ENCODE data around the gene PAK5.

Gene PAK5

GRCh38 chr20:9835302-9835701 is 3.6 kb downstream of the PAK5 start:
- Histone ChIP-seq H3K9me3 (ENCODE audit: control insufficient read depth, insufficient read depth, low read length) (no peaks in the 10 kb centered on the region), H3K4me1 (ENCODE audit: control insufficient read depth, insufficient read depth, low read length) (peaks cover 4% of the 10 kb centered on the region), H3K27me3 (ENCODE audit: control insufficient read depth, insufficient read depth, low read length) (peaks cover 33% of the 10 kb centered on the region), H3K36me3 (ENCODE audit: control insufficient read depth, insufficient read depth, low read length) (no peaks in the 10 kb centered on the region), H3K9ac (ENCODE audit: low read depth, low read length) (no peak overlapping the region), H3K4me3 (ENCODE audit: low read depth, low read length) (no peak overlapping the region)

- no peaks in the 10 kb centered on the region for H3K36me3 ChIP-seq (ENCODE audit: control insufficient read depth, insufficient read depth, low read length)
- H3K27me3 ChIP-seq (ENCODE audit: control insufficient read depth, insufficient read depth, low read length), result peaks cover 11% of the 10 kb centered on the region
- no peaks in the 10 kb centered on the region for H3K4me1 ChIP-seq (ENCODE audit: control insufficient read depth, insufficient read depth, low read length)
- no peaks in the 10 kb centered on the region for H3K9me3 ChIP-seq (ENCODE audit: control insufficient read depth, insufficient read depth, low read length)
- no peak overlapping the region for H3K4me3 ChIP-seq (ENCODE audit: low read depth, low read length)
- H3K9ac ChIP-seq (ENCODE audit: low read depth, low read length), result no peak overlapping the region
Measured at GRCh38 chr20:9831032-9831431, 7.8 kb downstream of the PAK5 start.

DNA sequence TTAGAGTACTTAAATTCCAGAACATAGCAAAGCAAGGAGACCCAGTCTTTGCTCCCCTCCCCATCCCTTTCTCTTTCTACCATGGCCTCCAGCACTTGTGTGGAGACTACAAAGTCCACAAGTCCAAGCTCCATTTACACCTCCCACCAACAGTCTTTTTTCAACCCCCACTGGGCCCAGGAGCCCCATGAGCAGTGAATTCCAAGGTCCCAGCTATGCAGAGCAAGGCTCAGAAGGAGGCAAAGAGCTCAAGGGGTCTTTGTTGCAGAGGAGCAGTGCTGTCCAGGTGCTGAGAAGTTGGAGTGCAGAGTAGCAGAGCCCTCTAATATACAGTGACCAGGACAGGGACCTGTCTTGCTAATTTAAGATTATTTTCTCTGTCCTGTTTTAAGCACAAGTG is 9.0 kb downstream of the PAK5 start:
- no peaks in the 10 kb centered on the region for H3K36me3 ChIP-seq (ENCODE audit: control insufficient read depth, insufficient read depth, low read length)
- H3K27me3 ChIP-seq (ENCODE audit: control insufficient read depth, insufficient read depth, low read length), result no peaks in the 10 kb centered on the region
- no peaks in the 10 kb centered on the region for H3K9me3 ChIP-seq (ENCODE audit: control insufficient read depth, insufficient read depth, low read length)
- no peak overlapping the region for H3K4me3 ChIP-seq (ENCODE audit: low read depth, low read length)
- H3K4me1 ChIP-seq (ENCODE audit: control insufficient read depth, insufficient read depth, low read length), result no peaks in the 10 kb centered on the region
- no peak overlapping the region for H3K9ac ChIP-seq (ENCODE audit: low read depth, low read length)

GRCh38 chr20:9817654-9818053 is 21.2 kb downstream of the PAK5 start:
- H3K27me3 ChIP-seq (ENCODE audit: control insufficient read depth, insufficient read depth, low read length), result no peaks in the 10 kb centered on the region
- H3K4me1 ChIP-seq (ENCODE audit: control insufficient read depth, insufficient read depth, low read length), result no peaks in the 10 kb centered on the region
- H3K36me3 ChIP-seq (ENCODE audit: control insufficient read depth, insufficient read depth, low read length), result no peaks in the 10 kb centered on the region
- H3K9me3 ChIP-seq (ENCODE audit: control insufficient read depth, insufficient read depth, low read length), result no peaks in the 10 kb centered on the region
- no peak overlapping the region for H3K4me3 ChIP-seq (ENCODE audit: low read depth, low read length)
- H3K9ac ChIP-seq (ENCODE audit: low read depth, low read length), result no peak overlapping the region

GRCh38 chr20:9815632-9816031 is 23.2 kb downstream of the PAK5 start:
- Histone ChIP-seq H3K36me3 (ENCODE audit: control insufficient read depth, insufficient read depth, low read length) (no peaks in the 10 kb centered on the region), H3K4me1 (ENCODE audit: control insufficient read depth, insufficient read depth, low read length) (no peaks in the 10 kb centered on the region), H3K9ac (ENCODE audit: low read depth, low read length) (no peak overlapping the region), H3K9me3 (ENCODE audit: control insufficient read depth, insufficient read depth, low read length) (no peaks in the 10 kb centered on the region), H3K4me3 (ENCODE audit: low read depth, low read length) (no peak overlapping the region), H3K27me3 (ENCODE audit: control insufficient read depth, insufficient read depth, low read length) (no peaks in the 10 kb centered on the region)

DNA sequence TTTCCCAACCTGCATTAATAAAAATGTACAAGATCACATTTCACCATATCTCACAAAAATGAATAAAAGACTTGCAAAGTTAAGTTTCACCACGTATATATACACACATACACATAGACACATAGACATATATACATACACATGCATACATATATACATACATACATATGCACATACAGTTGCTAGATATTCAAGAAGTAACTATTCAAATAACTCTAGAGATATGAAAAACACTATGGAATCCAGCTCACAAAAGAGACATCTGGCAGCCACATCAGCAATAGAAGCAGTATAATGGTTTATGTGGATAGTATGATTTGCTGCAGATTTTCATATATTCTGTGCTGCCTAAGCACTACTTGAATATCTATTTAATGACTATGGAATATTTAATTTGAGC is 28.1 kb downstream of the PAK5 start:
- no peak overlapping the region for H3K4me3 ChIP-seq (ENCODE audit: low read depth, low read length)
- H3K36me3 ChIP-seq (ENCODE audit: control insufficient read depth, insufficient read depth, low read length), result no peaks in the 10 kb centered on the region
- no peaks in the 10 kb centered on the region for H3K27me3 ChIP-seq (ENCODE audit: control insufficient read depth, insufficient read depth, low read length)
- H3K9ac ChIP-seq (ENCODE audit: low read depth, low read length), result no peak overlapping the region
- H3K4me1 ChIP-seq (ENCODE audit: control insufficient read depth, insufficient read depth, low read length), result no peaks in the 10 kb centered on the region
- H3K9me3 ChIP-seq (ENCODE audit: control insufficient read depth, insufficient read depth, low read length), result no peaks in the 10 kb centered on the region

- Histone ChIP-seq H3K27me3 (ENCODE audit: control insufficient read depth, insufficient read depth, low read length) (no peaks in the 10 kb centered on the region), H3K9me3 (ENCODE audit: control insufficient read depth, insufficient read depth, low read length) (no peaks in the 10 kb centered on the region), H3K4me1 (ENCODE audit: control insufficient read depth, insufficient read depth, low read length) (no peaks in the 10 kb centered on the region), H3K36me3 (ENCODE audit: control insufficient read depth, insufficient read depth, low read length) (no peaks in the 10 kb centered on the region), H3K4me3 (ENCODE audit: low read depth, low read length) (no peak overlapping the region), H3K9ac (ENCODE audit: low read depth, low read length) (no peak overlapping the region)
Measured at GRCh38 chr20:9809271-9809670, 29.6 kb downstream of the PAK5 start.

DNA sequence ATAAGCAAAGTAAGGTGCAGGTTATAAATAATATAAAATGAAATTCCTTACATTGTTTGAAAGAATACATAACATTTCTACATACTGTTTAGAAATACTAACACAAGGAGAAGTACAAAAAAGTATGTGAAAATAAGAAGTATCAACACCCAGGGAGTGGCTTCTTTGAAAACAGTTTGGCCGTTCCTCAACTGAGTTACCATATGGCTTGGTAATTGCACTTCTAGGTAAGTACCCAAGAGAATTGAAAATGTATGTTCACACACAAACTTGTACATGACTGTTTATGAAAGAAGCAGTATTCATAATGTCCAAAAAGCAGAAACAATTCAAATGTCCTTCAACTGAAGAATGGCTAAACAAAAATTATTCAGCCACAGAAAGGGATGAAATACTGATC is 30.7 kb downstream of the PAK5 start:
- Histone ChIP-seq H3K4me1 (ENCODE audit: control insufficient read depth, insufficient read depth, low read length) (no peaks in the 10 kb centered on the region), H3K27me3 (ENCODE audit: control insufficient read depth, insufficient read depth, low read length) (no peaks in the 10 kb centered on the region), H3K36me3 (ENCODE audit: control insufficient read depth, insufficient read depth, low read length) (no peaks in the 10 kb centered on the region), H3K9ac (ENCODE audit: low read depth, low read length) (no peak overlapping the region), H3K9me3 (ENCODE audit: control insufficient read depth, insufficient read depth, low read length) (no peaks in the 10 kb centered on the region), H3K4me3 (ENCODE audit: low read depth, low read length) (no peak overlapping the region)

DNA sequence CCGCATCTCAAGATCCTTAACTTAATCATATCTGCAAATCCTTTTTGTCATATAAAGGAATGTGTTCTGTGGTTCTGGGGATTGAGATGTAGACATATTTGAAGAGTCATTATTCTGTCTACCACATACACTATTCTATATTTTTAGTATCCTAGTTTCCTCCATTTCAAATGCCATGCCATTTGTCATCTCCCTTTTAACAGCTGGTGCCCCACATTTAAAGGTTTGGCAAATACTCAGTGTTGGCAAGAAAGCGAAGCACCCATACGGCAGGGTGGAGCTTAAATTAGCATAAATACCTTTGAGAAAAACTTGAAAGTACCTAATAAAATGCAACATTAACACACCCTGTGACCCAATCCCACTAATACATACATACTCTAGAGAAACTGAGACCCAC is 31.7 kb downstream of the PAK5 start:
- H3K27me3 ChIP-seq (ENCODE audit: control insufficient read depth, insufficient read depth, low read length), result no peaks in the 10 kb centered on the region

DNA sequence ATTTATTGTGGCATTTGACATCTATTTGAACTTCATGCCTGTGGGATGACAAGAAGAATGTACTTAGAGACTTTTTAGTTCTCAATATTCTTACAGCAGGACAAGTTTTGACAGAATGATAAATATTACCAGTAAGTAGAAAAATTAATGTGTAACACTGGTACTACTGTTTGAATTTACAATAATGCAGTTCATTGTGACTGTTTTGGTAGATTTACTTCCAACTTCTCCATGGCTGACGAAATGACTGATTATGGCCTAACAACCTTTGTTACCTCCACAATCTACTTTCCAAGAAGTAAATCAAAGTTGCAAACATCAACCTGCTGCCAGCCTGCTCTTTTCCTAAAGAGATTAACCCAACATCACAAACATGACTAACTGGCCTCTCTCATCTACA is 38.5 kb downstream of the PAK5 start:
- no peak overlapping the region for H3K9ac ChIP-seq (ENCODE audit: low read depth, low read length)
- no peaks in the 10 kb centered on the region for H3K36me3 ChIP-seq (ENCODE audit: control insufficient read depth, insufficient read depth, low read length)
- H3K9me3 ChIP-seq (ENCODE audit: control insufficient read depth, insufficient read depth, low read length), result no peaks in the 10 kb centered on the region
- no peaks in the 10 kb centered on the region for H3K27me3 ChIP-seq (ENCODE audit: control insufficient read depth, insufficient read depth, low read length)
- no peak overlapping the region for H3K4me3 ChIP-seq (ENCODE audit: low read depth, low read length)
- H3K4me1 ChIP-seq (ENCODE audit: control insufficient read depth, insufficient read depth, low read length), result no peaks in the 10 kb centered on the region

More for the DNA sequence above, 31.7 kb downstream of the PAK5 start:
- Histone ChIP-seq H3K4me3 (ENCODE audit: low read depth, low read length) (no peak overlapping the region), H3K36me3 (ENCODE audit: control insufficient read depth, insufficient read depth, low read length) (no peaks in the 10 kb centered on the region), H3K4me1 (ENCODE audit: control insufficient read depth, insufficient read depth, low read length) (no peaks in the 10 kb centered on the region), H3K9ac (ENCODE audit: low read depth, low read length) (no peak overlapping the region), H3K9me3 (ENCODE audit: control insufficient read depth, insufficient read depth, low read length) (no peaks in the 10 kb centered on the region)

DNA sequence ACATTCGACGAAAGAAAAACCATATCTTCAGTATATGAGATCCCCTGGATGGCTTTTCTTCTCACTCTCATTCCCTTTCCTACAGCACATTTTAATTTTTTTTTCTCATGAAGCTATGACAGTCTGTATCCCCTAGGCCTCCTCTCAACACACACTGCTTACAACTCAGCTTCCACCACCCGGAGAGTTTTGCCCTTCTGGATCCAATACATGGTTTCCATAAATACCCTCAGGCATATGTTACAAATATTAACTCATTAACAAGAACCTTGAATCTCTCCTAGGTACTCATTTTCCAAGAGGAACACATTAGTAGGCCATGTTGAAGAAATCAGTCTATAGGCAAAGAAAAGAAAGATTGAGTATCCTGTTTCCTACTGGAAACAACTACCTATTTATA is 44.0 kb downstream of the PAK5 start:
- H3K27me3 ChIP-seq (ENCODE audit: control insufficient read depth, insufficient read depth, low read length), result no peaks in the 10 kb centered on the region
- H3K4me1 ChIP-seq (ENCODE audit: control insufficient read depth, insufficient read depth, low read length), result no peaks in the 10 kb centered on the region
- no peaks in the 10 kb centered on the region for H3K36me3 ChIP-seq (ENCODE audit: control insufficient read depth, insufficient read depth, low read length)
- H3K9ac ChIP-seq (ENCODE audit: low read depth, low read length), result no peak overlapping the region
- no peak overlapping the region for H3K4me3 ChIP-seq (ENCODE audit: low read depth, low read length)
- no peaks in the 10 kb centered on the region for H3K9me3 ChIP-seq (ENCODE audit: control insufficient read depth, insufficient read depth, low read length)

- H3K36me3 ChIP-seq (ENCODE audit: control insufficient read depth, insufficient read depth, low read length), result no peaks in the 10 kb centered on the region
- no peak overlapping the region for H3K4me3 ChIP-seq (ENCODE audit: low read depth, low read length)
- H3K4me1 ChIP-seq (ENCODE audit: control insufficient read depth, insufficient read depth, low read length), result no peaks in the 10 kb centered on the region
- no peak overlapping the region for H3K9ac ChIP-seq (ENCODE audit: low read depth, low read length)
- no peaks in the 10 kb centered on the region for H3K27me3 ChIP-seq (ENCODE audit: control insufficient read depth, insufficient read depth, low read length)
- H3K9me3 ChIP-seq (ENCODE audit: control insufficient read depth, insufficient read depth, low read length), result no peaks in the 10 kb centered on the region
Measured at GRCh38 chr20:9792674-9793073, 46.2 kb downstream of the PAK5 start.

DNA sequence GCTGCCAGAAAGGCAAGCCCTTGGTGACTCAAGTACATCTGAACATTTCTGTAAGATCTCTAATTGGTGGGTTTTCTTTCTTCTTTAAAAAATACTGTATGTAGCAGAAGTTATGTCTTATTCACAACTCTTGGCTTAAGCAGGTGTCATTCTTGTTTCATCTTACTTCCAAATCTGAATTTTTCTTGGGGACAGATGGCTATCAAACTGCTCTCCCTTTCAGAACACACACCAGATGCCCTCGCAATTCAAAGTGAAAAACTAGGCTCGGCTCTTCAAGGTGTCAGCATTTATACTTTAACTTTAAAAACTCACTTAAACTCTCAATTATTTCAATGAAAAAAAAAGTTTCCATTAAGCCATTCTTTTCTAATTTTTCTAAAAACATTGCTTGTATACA is 49.7 kb downstream of the PAK5 start:
- Histone ChIP-seq H3K9me3 (ENCODE audit: control insufficient read depth, insufficient read depth, low read length) (no peaks in the 10 kb centered on the region), H3K27me3 (ENCODE audit: control insufficient read depth, insufficient read depth, low read length) (no peaks in the 10 kb centered on the region), H3K9ac (ENCODE audit: low read depth, low read length) (no peak overlapping the region), H3K36me3 (ENCODE audit: control insufficient read depth, insufficient read depth, low read length) (no peaks in the 10 kb centered on the region), H3K4me3 (ENCODE audit: low read depth, low read length) (no peak overlapping the region), H3K4me1 (ENCODE audit: control insufficient read depth, insufficient read depth, low read length) (no peaks in the 10 kb centered on the region)

All from iPS-15b (cell line).